Measurements from ENCODE around the gene MED8. TPM values are rescaled to one million over a fixed set of nuclear protein-coding genes. Genes with fewer than 3 reads are reported as not detected.

The MED8 gene
- total and polyA plus RNA-seq, 9 of the 15 experiments (the other 6 are each of a cell fraction or from before 2014, with no cell fraction given): 23.0 to 120 (median 56.4) TPM

GRCh38 chr1:43405219-43405875, 15.7 kb upstream of the MED8 start (continued):
- TF ChIP-seq ZNF395 (CRISPR knock-in tag; IDR thresholded peaks at IDR 0.05): peak; percentile 41; the same call in 1 of the 2 replicates
- no peak for TF ChIP-seq HLTF (IDR thresholded peaks at IDR 0.05)
- TF ChIP-seq STAT6 (CRISPR knock-in tag; IDR thresholded peaks at IDR 0.05): no peak
- no peak for TF ChIP-seq FUS (optimal IDR thresholded peaks at IDR 0.05; ENCODE audit: low read depth, low read length)
- no peak for TF ChIP-seq ZNF778 (CRISPR knock-in tag; IDR thresholded peaks at IDR 0.05)
- no peak for TF ChIP-seq CCAR2 (IDR thresholded peaks at IDR 0.05; ENCODE audit: low read depth, low read length)
- TF ChIP-seq STAT5A (IDR thresholded peaks at IDR 0.05; ENCODE audit: borderline replicate concordance, low read length): peak; percentile 68; the same call in 1 of the 2 replicates
- no peak for TF ChIP-seq PHB2 (IDR thresholded peaks at IDR 0.05; ENCODE audit: low read depth)
- no peak for TF ChIP-seq NUFIP1 (IDR thresholded peaks at IDR 0.05; ENCODE audit: partially characterized antibody)
- TF ChIP-seq ARID3A (IDR thresholded peaks at IDR 0.05; ENCODE audit: borderline replicate concordance, low read depth, low read length): no peak
- TF ChIP-seq TRIM28 (IDR thresholded peaks at IDR 0.05): no peak
- no peak for TF ChIP-seq CBX3 (IDR thresholded peaks at IDR 0.05; ENCODE audit: borderline replicate concordance in 1 of 2, low read length in 2 of 2)
- TF ChIP-seq ZC3H4 (CRISPR knock-in tag; IDR thresholded peaks at IDR 0.05; ENCODE audit: borderline replicate concordance): no peak
- no peak for TF ChIP-seq HDAC8 (tag; IDR thresholded peaks at IDR 0.05)
- TF ChIP-seq DACH1 (IDR thresholded peaks at IDR 0.05; ENCODE audit: partially characterized antibody): no peak
- no peak for TF ChIP-seq ZNF77 (CRISPR knock-in tag; IDR thresholded peaks at IDR 0.05)
- TF ChIP-seq PRMT5 (CRISPR knock-in tag; IDR thresholded peaks at IDR 0.05): no peak
- no peak for TF ChIP-seq SLC30A9 (CRISPR knock-in tag; IDR thresholded peaks at IDR 0.05)
- TF ChIP-seq ARID1B (IDR thresholded peaks at IDR 0.05): peak; percentile 93
- TF ChIP-seq ATF1 (CRISPR knock-in tag; IDR thresholded peaks at IDR 0.05): no peak
- TF ChIP-seq ATF1 (tag; IDR thresholded peaks at IDR 0.05): peak; percentile 57; the same call in 1 of the 2 replicates
- no peak for TF ChIP-seq SUPT5H (IDR thresholded peaks at IDR 0.05)
- no peak for TF ChIP-seq BRF2 (IDR thresholded peaks at IDR 0.05; ENCODE audit: borderline replicate concordance, insufficient read depth, insufficient read length)
